Nephron (organoid): Measurements from ENCODE around the gene NFYC.

Experiments used
- H3K27ac Mint-ChIP-seq, 3 experiments: 2 replicates each; pipeline ENCODE4 v1.8.0; 2020; ENCODE audit warnings: mixed read lengths in 3 of 3, mild to moderate bottlenecking in 2 of 3, moderate library complexity in 1 of 3
- H3K27me3 Mint-ChIP-seq: 2 replicates; pipeline ENCODE4 v1.8.0; 2021; ENCODE audit warnings: low read depth, mild to moderate bottlenecking, moderate library complexity, mixed read lengths
- H3K36me3 Mint-ChIP-seq: 2 replicates; pipeline ENCODE4 v1.8.0; 2020; ENCODE audit warnings: low read depth, mixed read lengths
- H3K4me1 Mint-ChIP-seq: 2 replicates; pipeline ENCODE4 v1.8.0; 2020; ENCODE audit warnings: mixed read lengths
- H3K4me3 Mint-ChIP-seq, 3 experiments: 2 replicates each; pipeline ENCODE4 v1.8.0; 2020; ENCODE audit warnings: mild to moderate bottlenecking in 3 of 3, mixed read lengths in 3 of 3, moderate library complexity in 2 of 3
- H3K9me3 Mint-ChIP-seq: 2 replicates; pipeline ENCODE4 v1.8.0; 2020; ENCODE audit warnings: mixed read lengths
- TF ChIP-seq, protein P1 (sequence below), 3 experiments: fragments of 200-600 bp; sonication (generic); IDR thresholded peaks; one replicate each; pipeline ENCODE4 v1.5.0; 2021; ENCODE audit warnings: antibody characterized with exemption in 3 of 3; ENCODE audit not compliant: unreplicated experiment in 3 of 3

NFYC gene

DNA sequence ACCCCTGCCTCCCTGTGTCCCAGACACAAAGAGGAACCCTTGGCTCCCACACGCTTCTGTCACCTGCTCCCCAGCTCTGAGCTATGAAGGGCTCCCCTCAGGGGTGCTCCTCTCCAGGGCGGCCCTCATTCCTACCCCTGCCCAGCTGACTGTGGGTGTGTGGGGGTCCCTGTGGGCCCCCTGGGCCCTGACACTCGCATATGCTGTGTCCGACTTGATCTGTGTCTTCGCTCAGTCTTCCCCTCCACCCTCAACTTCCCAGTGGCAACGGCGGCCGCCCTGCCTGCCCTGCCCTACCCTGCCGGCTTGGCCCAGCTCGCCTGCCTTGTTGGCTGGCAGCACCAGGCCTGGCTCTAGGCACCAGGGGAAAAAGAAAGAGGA, 93.3 kb downstream of the NFYC start:
- Mint-ChIP-seq H3K27ac (no peak overlapping the region), H3K4me3 (peak overlapping the region; percentile 83 to 84 (median 83)), H3K36me3 (peaks cover 4% of the 10 kb centered on the region), H3K4me1 (peaks cover 30% of the 10 kb centered on the region), H3K9me3 (no peaks in the 10 kb centered on the region), H3K27me3 (peaks cover 32% of the 10 kb centered on the region)
- TF ChIP-seq, protein P1, sequence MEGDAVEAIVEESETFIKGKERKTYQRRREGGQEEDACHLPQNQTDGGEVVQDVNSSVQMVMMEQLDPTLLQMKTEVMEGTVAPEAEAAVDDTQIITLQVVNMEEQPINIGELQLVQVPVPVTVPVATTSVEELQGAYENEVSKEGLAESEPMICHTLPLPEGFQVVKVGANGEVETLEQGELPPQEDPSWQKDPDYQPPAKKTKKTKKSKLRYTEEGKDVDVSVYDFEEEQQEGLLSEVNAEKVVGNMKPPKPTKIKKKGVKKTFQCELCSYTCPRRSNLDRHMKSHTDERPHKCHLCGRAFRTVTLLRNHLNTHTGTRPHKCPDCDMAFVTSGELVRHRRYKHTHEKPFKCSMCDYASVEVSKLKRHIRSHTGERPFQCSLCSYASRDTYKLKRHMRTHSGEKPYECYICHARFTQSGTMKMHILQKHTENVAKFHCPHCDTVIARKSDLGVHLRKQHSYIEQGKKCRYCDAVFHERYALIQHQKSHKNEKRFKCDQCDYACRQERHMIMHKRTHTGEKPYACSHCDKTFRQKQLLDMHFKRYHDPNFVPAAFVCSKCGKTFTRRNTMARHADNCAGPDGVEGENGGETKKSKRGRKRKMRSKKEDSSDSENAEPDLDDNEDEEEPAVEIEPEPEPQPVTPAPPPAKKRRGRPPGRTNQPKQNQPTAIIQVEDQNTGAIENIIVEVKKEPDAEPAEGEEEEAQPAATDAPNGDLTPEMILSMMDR (IDR thresholded peaks at IDR 0.05; ENCODE audit: unreplicated experiment in 3 of 3): no peak

DNA sequence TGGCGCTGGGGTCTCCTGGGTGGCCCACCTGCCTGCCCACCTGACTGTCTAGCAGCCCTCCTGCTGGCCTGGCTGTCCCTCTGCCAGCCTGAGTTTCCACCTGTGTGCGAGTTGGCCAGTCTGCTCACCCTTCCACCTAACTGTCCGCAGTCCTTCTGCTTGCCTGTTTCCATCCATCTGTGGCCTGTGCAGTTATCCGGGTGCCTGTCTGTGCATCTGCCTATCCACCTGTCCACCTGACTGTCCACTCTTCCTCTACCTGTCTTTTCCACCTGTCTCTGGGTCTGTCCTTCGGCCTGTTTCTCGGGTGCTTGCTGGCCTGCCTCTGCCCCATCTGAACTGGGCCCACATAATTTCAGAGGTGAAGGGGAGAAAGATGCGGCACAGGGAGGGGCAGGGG, 93.9 kb downstream of the NFYC start:
- H3K27ac Mint-ChIP-seq: peak overlapping the region in 1 of 3 experiments; percentile 31
- peak overlapping the region; percentile 83 to 84 (median 83) for H3K4me3 Mint-ChIP-seq
- no peaks in the 10 kb centered on the region for H3K9me3 Mint-ChIP-seq
- no peaks in the 10 kb centered on the region for H3K36me3 Mint-ChIP-seq
- TF ChIP-seq, protein P1 (IDR thresholded peaks at IDR 0.05; ENCODE audit: unreplicated experiment in 3 of 3): no peak
- peaks cover 37% of the 10 kb centered on the region for H3K4me1 Mint-ChIP-seq
- peaks cover 37% of the 10 kb centered on the region for H3K27me3 Mint-ChIP-seq

DNA sequence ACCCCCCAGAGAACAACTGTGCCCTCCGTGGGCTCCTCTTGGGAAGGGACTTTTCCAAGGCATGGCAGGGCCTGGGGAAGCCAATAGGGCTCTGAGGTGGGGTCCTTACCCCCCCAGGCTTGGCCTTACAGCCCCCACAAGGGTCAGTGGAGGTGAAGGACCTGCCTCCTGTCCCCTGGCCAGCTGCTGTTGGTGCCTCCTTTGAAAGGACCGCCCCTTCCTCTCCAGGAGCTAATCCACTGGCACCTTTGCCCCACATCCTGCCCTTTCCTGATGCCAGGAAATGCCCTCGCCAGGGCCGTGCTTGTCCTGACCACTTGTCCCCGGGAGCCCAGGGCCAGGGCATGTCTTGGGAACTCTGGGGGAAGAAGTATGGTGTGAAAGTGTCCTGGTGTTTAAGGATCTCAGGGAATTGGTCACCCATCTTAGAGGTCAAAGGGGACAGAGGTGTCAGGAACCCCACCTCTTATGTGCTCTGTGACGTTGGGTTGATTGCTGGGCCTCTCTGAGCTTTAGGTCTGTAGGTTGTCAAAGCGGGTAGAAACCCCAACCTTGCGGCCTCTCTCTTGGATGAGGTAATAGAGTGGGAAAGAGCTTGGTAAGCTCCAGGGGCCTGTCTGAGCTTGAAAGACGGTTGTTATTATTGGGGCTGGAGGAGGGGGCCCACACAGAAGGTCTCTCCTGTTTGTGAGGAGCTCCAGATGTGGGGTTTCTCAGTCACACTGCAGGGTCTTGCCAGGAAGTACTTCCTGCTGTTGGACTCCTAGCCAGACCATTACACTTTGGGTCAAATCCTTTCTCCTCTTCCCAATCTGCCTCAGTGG, 94.9 kb downstream of the NFYC start:
- TF ChIP-seq, protein P1 (IDR thresholded peaks at IDR 0.05; ENCODE audit: unreplicated experiment in 3 of 3): no peak
- no peak overlapping the region for H3K27ac Mint-ChIP-seq
- H3K4me1 Mint-ChIP-seq: peaks cover 34% of the 10 kb centered on the region
- H3K27me3 Mint-ChIP-seq: peaks cover 37% of the 10 kb centered on the region
- no peaks in the 10 kb centered on the region for H3K36me3 Mint-ChIP-seq
- peak overlapping the region; percentile 48 to 84 (median 50) for H3K4me3 Mint-ChIP-seq
- no peaks in the 10 kb centered on the region for H3K9me3 Mint-ChIP-seq

DNA sequence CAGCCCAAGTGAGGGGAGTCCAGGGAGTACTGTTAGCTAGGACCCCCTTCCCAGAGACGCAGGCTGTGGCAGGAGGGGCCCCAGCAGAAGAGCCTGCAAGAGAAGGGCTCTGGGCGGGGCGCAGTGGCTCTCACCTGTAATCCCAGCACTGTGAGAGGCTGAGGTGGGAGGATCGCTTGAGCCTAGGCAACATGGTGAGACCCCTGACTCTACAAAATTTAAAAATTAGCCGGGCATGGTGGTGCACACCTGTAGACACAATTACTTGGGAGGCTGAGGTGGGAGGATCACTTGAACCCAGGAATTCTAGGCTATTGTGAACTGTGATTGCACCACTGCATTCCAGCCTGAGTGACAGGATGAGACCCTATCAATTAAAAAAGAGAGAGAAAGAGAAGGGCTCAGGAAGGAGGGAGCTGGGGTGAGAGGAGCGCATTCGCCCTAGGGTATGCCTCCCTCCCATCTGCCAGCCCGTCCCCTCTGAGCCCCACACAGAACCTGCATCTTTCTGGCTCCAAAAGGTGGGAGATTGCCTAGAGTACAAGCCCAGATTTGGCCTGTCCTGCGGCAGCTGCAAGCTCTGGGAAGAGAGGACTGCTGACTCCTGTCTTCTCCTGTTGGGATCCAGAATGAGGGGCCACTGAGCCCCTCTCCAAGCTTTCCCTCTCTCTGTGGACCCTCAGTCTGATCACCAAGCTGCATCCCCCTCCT, 95.6 kb downstream of the NFYC start:
- Mint-ChIP-seq H3K4me1 (peaks cover 26% of the 10 kb centered on the region), H3K36me3 (no peaks in the 10 kb centered on the region), H3K4me3 (peak overlapping the region; percentile 4 to 24 (median 15)), H3K9me3 (no peaks in the 10 kb centered on the region), H3K27me3 (peaks cover 32% of the 10 kb centered on the region), H3K27ac (peak overlapping the region; percentile 22 to 75 (median 66))
- TF ChIP-seq, protein P1 (IDR thresholded peaks at IDR 0.05; ENCODE audit: unreplicated experiment in 3 of 3): no peak

DNA sequence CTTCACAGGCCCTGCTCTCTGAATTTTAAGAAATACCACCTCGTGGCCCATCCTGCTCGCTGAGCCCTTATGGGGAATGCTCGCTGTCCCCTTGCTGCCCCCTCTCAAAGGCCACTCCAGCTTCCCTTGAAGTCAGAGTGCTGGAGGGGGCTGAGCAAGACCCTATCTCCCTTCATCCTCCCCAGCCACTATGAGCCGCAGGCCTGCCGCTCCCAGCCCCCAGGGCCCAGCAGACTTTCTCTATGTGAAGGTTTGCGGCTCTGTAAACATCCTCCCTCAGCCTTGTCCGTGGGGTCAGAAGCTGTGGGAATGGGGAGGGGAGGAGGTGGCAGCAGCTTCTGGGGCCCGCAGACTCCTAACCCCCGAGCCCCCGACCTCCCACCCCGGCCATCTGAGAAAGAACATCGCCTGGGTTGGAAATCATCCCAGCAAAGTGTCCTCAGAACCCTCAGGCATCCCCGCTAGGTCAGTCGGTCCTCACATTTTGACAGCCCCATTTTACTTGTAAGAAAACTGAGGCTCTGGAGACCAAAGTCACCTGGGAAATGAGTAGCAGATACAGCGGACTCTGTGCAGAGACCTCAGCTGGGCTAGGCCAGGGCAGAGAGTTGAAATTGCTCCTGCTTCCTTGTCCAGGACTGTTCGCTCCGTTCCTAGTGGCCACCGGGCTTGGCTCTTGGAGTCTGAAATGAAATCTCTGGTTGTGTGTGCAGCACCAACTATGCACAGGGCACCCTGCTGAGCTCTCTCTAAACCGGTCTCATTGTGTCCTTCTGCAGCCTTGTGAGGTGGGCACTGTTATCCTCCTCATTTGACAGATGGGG, 96.4 kb downstream of the NFYC start:
- TF ChIP-seq, protein P1 (IDR thresholded peaks at IDR 0.05; ENCODE audit: unreplicated experiment in 3 of 3): no peak
- H3K4me3 Mint-ChIP-seq: peak overlapping the region; percentile 4 to 24 (median 4)
- peak overlapping the region; percentile 22 to 75 (median 66) for H3K27ac Mint-ChIP-seq
- no peaks in the 10 kb centered on the region for H3K9me3 Mint-ChIP-seq
- H3K4me1 Mint-ChIP-seq: peaks cover 25% of the 10 kb centered on the region
- peaks cover 24% of the 10 kb centered on the region for H3K27me3 Mint-ChIP-seq
- no peaks in the 10 kb centered on the region for H3K36me3 Mint-ChIP-seq
